Measurements from ENCODE around the gene EML2.
A peak's percentile ranks its signal among the peaks of the same experiment; 100 is the strongest.

The EML2 gene

DNA sequence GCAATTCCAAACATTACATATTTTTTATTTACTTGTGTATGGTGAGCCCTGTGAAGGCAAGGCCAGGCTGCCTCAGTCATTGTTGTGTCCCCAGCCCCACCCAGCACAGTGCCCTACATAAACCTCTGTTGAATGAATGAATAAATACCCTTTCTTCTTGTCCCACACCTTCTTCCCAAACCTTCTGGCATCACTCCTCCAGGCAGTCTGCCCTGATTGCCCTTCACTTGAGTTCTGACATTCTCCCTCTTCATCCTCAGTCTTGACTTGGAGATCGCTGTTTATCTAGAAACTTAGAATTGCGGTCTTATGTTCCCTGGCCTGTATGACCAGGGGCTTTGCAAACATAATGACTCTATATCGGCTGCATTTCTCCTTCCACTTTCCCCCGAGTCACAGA is 49.4 kb downstream of the EML2 start:
- peaks cover 9% of the 10 kb centered on the region for H3K4me1 ChIP-seq (ENCODE audit: low read length)
- H3F3A ChIP-seq (ENCODE audit: insufficient read depth, low read length), result no peaks in the 10 kb centered on the region
- no peak overlapping the region for H2AFZ ChIP-seq (ENCODE audit: low read length)
- H3K4me3 ChIP-seq (ENCODE audit: low read length), result no peak overlapping the region
- no peak overlapping the region for H3K4me2 ChIP-seq (ENCODE audit: low read depth, low read length)
- peaks cover 50% of the 10 kb centered on the region for H3K27me3 ChIP-seq (replicated peaks; ENCODE audit: insufficient read depth, low read length)
- no peaks in the 10 kb centered on the region for H3K9me3 ChIP-seq (replicated peaks; ENCODE audit: insufficient read depth, low read length)
- no peak for DNase-seq
- H3K27ac ChIP-seq (ENCODE audit: low read length), result no peak overlapping the region
- no peaks in the 10 kb centered on the region for H3K36me3 ChIP-seq (replicated peaks; ENCODE audit: insufficient read depth, low read length)
- no peaks in the 10 kb centered on the region for H4K20me1 ChIP-seq (ENCODE audit: insufficient read depth, low read length)
- no peaks in the 10 kb centered on the region for H3K79me2 ChIP-seq (ENCODE audit: low read length)
- no peaks in the 10 kb centered on the region for H3K9me2 ChIP-seq (replicated peaks; ENCODE audit: insufficient read depth, low read length)
- TF ChIP-seq EZH2 (optimal IDR thresholded peaks at IDR 0.05; ENCODE audit: low read depth, low read length) (no peak), EZH2phosphoT487 (IDR thresholded peaks at IDR 0.05; ENCODE audit: low read length) (no peak)
- TF ChIP-seq, protein P1, sequence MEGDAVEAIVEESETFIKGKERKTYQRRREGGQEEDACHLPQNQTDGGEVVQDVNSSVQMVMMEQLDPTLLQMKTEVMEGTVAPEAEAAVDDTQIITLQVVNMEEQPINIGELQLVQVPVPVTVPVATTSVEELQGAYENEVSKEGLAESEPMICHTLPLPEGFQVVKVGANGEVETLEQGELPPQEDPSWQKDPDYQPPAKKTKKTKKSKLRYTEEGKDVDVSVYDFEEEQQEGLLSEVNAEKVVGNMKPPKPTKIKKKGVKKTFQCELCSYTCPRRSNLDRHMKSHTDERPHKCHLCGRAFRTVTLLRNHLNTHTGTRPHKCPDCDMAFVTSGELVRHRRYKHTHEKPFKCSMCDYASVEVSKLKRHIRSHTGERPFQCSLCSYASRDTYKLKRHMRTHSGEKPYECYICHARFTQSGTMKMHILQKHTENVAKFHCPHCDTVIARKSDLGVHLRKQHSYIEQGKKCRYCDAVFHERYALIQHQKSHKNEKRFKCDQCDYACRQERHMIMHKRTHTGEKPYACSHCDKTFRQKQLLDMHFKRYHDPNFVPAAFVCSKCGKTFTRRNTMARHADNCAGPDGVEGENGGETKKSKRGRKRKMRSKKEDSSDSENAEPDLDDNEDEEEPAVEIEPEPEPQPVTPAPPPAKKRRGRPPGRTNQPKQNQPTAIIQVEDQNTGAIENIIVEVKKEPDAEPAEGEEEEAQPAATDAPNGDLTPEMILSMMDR (IDR thresholded peaks at IDR 0.05; ENCODE audit: low read length), result no peak
- no peak overlapping the region for H3K9ac ChIP-seq (ENCODE audit: low read length)

DNA sequence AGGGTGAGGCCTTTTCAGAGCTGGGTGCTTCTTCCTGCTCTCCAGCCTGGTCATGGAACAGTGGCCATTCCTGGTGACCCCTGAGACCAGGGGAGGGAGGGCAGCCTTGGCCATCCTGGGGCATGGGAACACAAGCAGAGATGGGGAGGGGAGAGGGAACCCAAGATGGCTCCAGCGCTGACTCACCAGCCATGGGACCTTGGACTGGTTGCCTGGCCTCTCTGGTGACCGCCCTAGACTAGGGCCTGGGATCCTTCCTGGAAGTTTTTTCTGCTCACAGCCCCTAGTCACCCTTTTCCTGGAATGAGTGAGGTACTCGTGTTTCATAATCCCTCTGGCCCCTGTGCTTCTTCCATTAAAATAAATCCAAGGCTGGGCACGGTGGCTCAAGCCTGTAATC is 51.3 kb downstream of the EML2 start:
- no peak overlapping the region for H3K27ac ChIP-seq (ENCODE audit: low read length)
- TF ChIP-seq, protein P1 (IDR thresholded peaks at IDR 0.05; ENCODE audit: low read length), result no peak
- no peak for TF ChIP-seq EZH2phosphoT487 (IDR thresholded peaks at IDR 0.05; ENCODE audit: low read length)
- TF ChIP-seq EZH2 (optimal IDR thresholded peaks at IDR 0.05; ENCODE audit: low read depth, low read length), result no peak

GRCh38 chr19:45585158-45585577 is 54.0 kb downstream of the EML2 start:
- Histone ChIP-seq H3K79me2 (ENCODE audit: low read length) (peaks cover 30% of the 10 kb centered on the region), H3K36me3 (replicated peaks; ENCODE audit: insufficient read depth, low read length) (no peaks in the 10 kb centered on the region), H3K4me3 (ENCODE audit: low read length) (peak overlapping the region; percentile 80), H3K4me2 (ENCODE audit: low read depth, low read length) (peak overlapping the region; percentile 96), H3K27me3 (replicated peaks; ENCODE audit: insufficient read depth, low read length) (peaks cover 15% of the 10 kb centered on the region), H2AFZ (ENCODE audit: low read length) (peak overlapping the region; percentile 93), H4K20me1 (ENCODE audit: insufficient read depth, low read length) (no peaks in the 10 kb centered on the region), H3F3A (ENCODE audit: insufficient read depth, low read length) (no peaks in the 10 kb centered on the region), H3K27ac (ENCODE audit: low read length) (peak overlapping the region; percentile 19; the same call in 1 of the 2 replicates), H3K9ac (ENCODE audit: low read length) (peak overlapping the region; percentile 44; the same call in 1 of the 2 replicates), H3K9me3 (replicated peaks; ENCODE audit: insufficient read depth, low read length) (no peaks in the 10 kb centered on the region), H3K4me1 (ENCODE audit: low read length) (peaks cover 6% of the 10 kb centered on the region; the same call in 1 of the 2 replicates), H3K9me2 (replicated peaks; ENCODE audit: insufficient read depth, low read length) (no peaks in the 10 kb centered on the region)
- DNase-seq, result no peak
- no peak for TF ChIP-seq EZH2 (optimal IDR thresholded peaks at IDR 0.05; ENCODE audit: low read depth, low read length)
- TF ChIP-seq, protein P1 (IDR thresholded peaks at IDR 0.05; ENCODE audit: low read length), result no peak
- TF ChIP-seq EZH2phosphoT487 (IDR thresholded peaks at IDR 0.05; ENCODE audit: low read length), result no peak

More for the DNA sequence above, 51.3 kb downstream of the EML2 start:
- no peak overlapping the region for H3K9ac ChIP-seq (ENCODE audit: low read length)
- DNase-seq, result no peak
- H3K4me1 ChIP-seq (ENCODE audit: low read length), result peaks cover 9% of the 10 kb centered on the region
- no peaks in the 10 kb centered on the region for H4K20me1 ChIP-seq (ENCODE audit: insufficient read depth, low read length)
- no peak overlapping the region for H3K4me3 ChIP-seq (ENCODE audit: low read length)
- no peak overlapping the region for H3K4me2 ChIP-seq (ENCODE audit: low read depth, low read length)
- no peak overlapping the region for H2AFZ ChIP-seq (ENCODE audit: low read length)
- no peaks in the 10 kb centered on the region for H3F3A ChIP-seq (ENCODE audit: insufficient read depth, low read length)
- no peaks in the 10 kb centered on the region for H3K9me2 ChIP-seq (replicated peaks; ENCODE audit: insufficient read depth, low read length)
- peaks cover 40% of the 10 kb centered on the region for H3K27me3 ChIP-seq (replicated peaks; ENCODE audit: insufficient read depth, low read length)
- H3K79me2 ChIP-seq (ENCODE audit: low read length), result peaks cover 11% of the 10 kb centered on the region
- H3K9me3 ChIP-seq (replicated peaks; ENCODE audit: insufficient read depth, low read length), result no peaks in the 10 kb centered on the region
- H3K36me3 ChIP-seq (replicated peaks; ENCODE audit: insufficient read depth, low read length), result no peaks in the 10 kb centered on the region
